HFF-Myc (cell line): ENCODE measurements around the gene RD3L.

Source experiments
- DNase-seq: peaks from one replicate; pipeline ENCODE4 v3.0.0-alpha.2; 2011; ENCODE audit warnings: low read depth; ENCODE audit errors: extremely low read depth
- H3K4me3 ChIP-seq: replicated peaks from 2 replicates; pipeline ENCODE4 v1.5.1; 2011; ENCODE audit warnings: low read depth, mild to moderate bottlenecking, control low read depth, low read length
- TF ChIP-seq, protein P1 (sequence below): IDR thresholded peaks from 2 replicates; pipeline ENCODE4 v1.5.1; 2012; ENCODE audit warnings: mild to moderate bottlenecking, low read depth, low read length, control low read depth; ENCODE audit errors: missing control alignments

Gene RD3L

DNA sequence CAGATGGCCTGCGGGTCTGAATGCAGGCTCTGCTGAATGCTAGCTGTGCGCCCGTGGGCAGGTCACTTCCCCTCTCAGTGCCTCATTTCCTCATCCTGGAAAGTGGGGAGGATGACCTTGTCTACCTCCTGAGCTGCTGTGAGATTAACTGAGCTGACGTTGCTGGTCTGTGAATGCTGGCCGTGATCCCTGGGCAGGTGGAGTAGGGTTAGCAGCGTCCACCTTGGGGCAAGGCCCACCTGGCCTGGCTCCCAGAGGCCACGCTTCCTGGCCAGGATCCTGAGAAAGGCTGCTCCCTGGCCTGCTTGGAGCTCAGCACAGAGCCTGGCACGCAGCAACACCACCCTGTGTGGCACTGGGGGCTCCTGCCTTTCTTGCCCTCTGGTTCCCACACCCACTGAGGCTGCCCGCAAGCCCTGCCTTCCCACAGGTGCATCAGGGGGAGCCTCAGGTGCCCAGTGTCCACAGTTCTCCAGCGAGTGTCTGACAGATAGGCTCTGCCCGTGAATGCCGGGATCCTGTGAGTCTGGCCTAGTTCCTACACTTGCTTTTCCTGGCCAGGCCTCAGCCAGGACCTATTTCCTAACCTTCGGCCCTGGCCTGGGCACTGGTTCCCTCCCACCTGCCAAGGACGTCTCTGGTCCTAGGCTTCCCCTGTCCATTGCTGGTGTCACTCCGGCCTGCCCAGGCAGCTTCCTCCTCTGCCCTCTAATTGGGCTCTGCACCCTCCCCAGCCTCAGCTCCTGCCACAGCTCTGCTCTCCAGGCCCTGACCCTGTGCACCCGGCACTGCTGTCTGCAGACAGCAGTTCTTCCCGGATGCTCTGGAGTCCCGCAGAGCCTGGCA is 51.3 kb downstream of the RD3L start:
- DNase-seq, result no peak
- no peak overlapping the region for H3K4me3 ChIP-seq
- TF ChIP-seq, protein P1, sequence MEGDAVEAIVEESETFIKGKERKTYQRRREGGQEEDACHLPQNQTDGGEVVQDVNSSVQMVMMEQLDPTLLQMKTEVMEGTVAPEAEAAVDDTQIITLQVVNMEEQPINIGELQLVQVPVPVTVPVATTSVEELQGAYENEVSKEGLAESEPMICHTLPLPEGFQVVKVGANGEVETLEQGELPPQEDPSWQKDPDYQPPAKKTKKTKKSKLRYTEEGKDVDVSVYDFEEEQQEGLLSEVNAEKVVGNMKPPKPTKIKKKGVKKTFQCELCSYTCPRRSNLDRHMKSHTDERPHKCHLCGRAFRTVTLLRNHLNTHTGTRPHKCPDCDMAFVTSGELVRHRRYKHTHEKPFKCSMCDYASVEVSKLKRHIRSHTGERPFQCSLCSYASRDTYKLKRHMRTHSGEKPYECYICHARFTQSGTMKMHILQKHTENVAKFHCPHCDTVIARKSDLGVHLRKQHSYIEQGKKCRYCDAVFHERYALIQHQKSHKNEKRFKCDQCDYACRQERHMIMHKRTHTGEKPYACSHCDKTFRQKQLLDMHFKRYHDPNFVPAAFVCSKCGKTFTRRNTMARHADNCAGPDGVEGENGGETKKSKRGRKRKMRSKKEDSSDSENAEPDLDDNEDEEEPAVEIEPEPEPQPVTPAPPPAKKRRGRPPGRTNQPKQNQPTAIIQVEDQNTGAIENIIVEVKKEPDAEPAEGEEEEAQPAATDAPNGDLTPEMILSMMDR, result no peak
